ENCODE results near the gene HPCAL1. TPM values are rescaled to one million over a fixed set of nuclear protein-coding genes. Genes with fewer than 3 reads are reported as not detected.

HPCAL1 gene
- total and polyA plus RNA-seq, 8 donors: 14.0 to 571 (median 85.4) TPM

DNA sequence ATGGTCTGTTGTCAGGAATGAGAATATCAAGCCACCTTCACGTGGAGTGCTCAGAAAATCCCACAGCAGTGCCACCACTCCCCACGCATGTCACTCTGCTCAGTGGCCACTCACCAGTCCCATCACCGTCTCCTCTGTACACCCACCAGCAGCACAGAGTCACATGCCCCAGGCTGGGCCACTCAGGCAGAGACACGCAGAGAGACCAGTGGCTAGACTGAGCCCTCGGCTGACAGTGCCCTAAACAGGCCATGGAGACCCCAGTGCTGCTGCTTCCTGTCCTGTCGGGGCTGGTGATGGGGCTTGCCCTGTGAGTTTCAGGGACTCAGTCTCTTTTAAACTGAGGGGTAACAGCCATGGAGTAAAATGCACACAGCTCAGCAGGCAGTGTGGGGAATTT lies 119.5 kb downstream of the HPCAL1 start:
- H3K36me3 ChIP-seq: peaks cover 45 to 80% (median 78%) of the 10 kb centered on the region in 4 donors
- H3K27me3 ChIP-seq: no peaks in the 10 kb centered on the region
- no peak overlapping the region for H3K27ac ChIP-seq
- H3K4me1 ChIP-seq: peaks cover 0 to 4% (median 2%) of the 10 kb centered on the region in 4 donors
- H3K9me3 ChIP-seq: no peaks in the 10 kb centered on the region
- TF ChIP-seq CTCF (IDR thresholded peaks at IDR 0.05): no peak
- no peak for TF ChIP-seq POLR2AphosphoS5 (IDR thresholded peaks at IDR 0.05)
- TF ChIP-seq EP300 (IDR thresholded peaks at IDR 0.05): no peak
- no peak for TF ChIP-seq POLR2A (IDR thresholded peaks at IDR 0.05)
- H3K4me3 ChIP-seq: no peak overlapping the region
- WGBS, 5 donors: 73 to 97% (median 96%) methylated on average over 6 of the region's 6 CpGs
- DNase-seq: no peak
- intact Hi-C loops (cut with DNase I; ENCODE audit: low total_unique reads): loop anchor here (10.0 kb wide), 1 partner anchor 277 kb away; no protein-coding TSS in a partner anchor

GRCh38 chr2:10422732-10423399 lies 120.2 kb downstream of the HPCAL1 start:
- H3K9me3 ChIP-seq: no peaks in the 10 kb centered on the region
- H3K27ac ChIP-seq: no peak overlapping the region
- H3K4me3 ChIP-seq: no peak overlapping the region
- no peak for DNase-seq
- no peaks in the 10 kb centered on the region for H3K27me3 ChIP-seq
- WGBS, 5 donors: 92 to 95% (median 94%) methylated on average over 15 to 24 of the region's 24 CpGs
- TF ChIP-seq POLR2AphosphoS5 (IDR thresholded peaks at IDR 0.05): no peak
- TF ChIP-seq CTCF (IDR thresholded peaks at IDR 0.05): no peak
- no peak for TF ChIP-seq EP300 (IDR thresholded peaks at IDR 0.05)
- TF ChIP-seq POLR2A (IDR thresholded peaks at IDR 0.05): no peak
- peaks cover 47 to 86% (median 84%) of the 10 kb centered on the region in 4 donors for H3K36me3 ChIP-seq
- intact Hi-C loops (cut with DNase I; ENCODE audit: low total_unique reads): loop anchor here (10.0 kb wide), 1 partner anchor 278 kb away; no protein-coding TSS in a partner anchor
- no peaks in the 10 kb centered on the region for H3K4me1 ChIP-seq

DNA sequence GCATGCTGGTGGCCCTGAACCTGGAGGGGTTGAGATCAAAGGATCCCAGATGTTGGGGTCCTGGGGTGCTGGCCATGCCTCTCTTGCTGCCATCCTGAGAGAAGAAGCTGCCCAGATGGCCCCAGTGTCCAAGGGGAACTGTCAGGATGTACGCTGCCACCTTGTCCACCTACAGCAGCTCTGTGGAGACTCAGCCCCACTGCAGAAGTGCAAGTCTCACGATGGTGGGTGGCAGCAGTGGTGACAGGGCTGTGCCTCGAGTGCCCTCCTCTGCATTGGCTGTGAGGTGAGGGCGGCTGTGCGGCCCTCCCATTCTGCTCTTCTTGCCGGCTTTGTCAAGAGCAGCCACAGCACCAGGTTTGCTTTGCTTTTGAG lies 120.7 kb downstream of the HPCAL1 start:
- no peak for TF ChIP-seq POLR2AphosphoS5 (IDR thresholded peaks at IDR 0.05)
- TF ChIP-seq CTCF (IDR thresholded peaks at IDR 0.05): no peak
- no peak for TF ChIP-seq POLR2A (IDR thresholded peaks at IDR 0.05)
- TF ChIP-seq EP300 (IDR thresholded peaks at IDR 0.05): no peak
- Histone ChIP-seq H3K27me3 (no peaks in the 10 kb centered on the region), H3K4me1 (peaks cover 0 to 2% (median 0%) of the 10 kb centered on the region in 4 donors), H3K27ac (no peak overlapping the region), H3K9me3 (no peaks in the 10 kb centered on the region), H3K4me3 (no peak overlapping the region), H3K36me3 (peaks cover 47 to 91% (median 89%) of the 10 kb centered on the region in 4 donors)
- intact Hi-C loops (cut with DNase I; ENCODE audit: low total_unique reads): loop anchor here (10.0 kb wide), 1 partner anchor 279 kb away; no protein-coding TSS in a partner anchor
- 77 to 96% (median 86%) methylated on average over 4 to 6 of the region's 6 CpGs for WGBS, 5 donors
- no peak for DNase-seq

DNA sequence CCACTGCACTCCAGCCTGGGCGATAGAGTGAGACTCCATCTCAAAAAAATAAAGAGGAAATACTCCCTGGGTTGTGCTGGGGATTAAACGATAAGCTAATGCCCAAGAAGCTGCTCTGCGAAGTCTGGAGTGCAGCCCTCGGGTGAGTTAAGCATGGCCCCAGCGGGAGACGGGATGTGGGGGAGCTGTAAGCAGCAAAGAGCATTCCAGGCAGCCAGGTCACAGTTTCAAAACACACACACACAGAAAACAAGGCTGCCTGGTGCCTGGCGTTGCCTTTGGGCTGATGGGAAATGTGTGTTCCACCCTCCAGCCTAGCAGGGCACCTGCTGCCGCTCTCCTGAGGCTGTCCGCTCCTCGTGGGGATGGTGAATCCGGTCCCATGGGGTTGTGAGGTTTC lies 121.3 kb downstream of the HPCAL1 start:
- H3K27me3 ChIP-seq: no peaks in the 10 kb centered on the region
- peaks cover 0 to 5% (median 0%) of the 10 kb centered on the region in 4 donors for H3K4me1 ChIP-seq
- peaks cover 47 to 93% (median 90%) of the 10 kb centered on the region in 4 donors for H3K36me3 ChIP-seq
- WGBS, 5 donors: 87 to 92% (median 90%) methylated on average over 7 to 11 of the region's 11 CpGs
- TF ChIP-seq POLR2AphosphoS5 (IDR thresholded peaks at IDR 0.05) (no peak), POLR2A (IDR thresholded peaks at IDR 0.05) (no peak), EP300 (IDR thresholded peaks at IDR 0.05) (no peak), CTCF (IDR thresholded peaks at IDR 0.05) (no peak)
- H3K4me3 ChIP-seq: no peak overlapping the region
- H3K9me3 ChIP-seq: no peaks in the 10 kb centered on the region
- DNase-seq: no peak
- intact Hi-C loops (cut with DNase I; ENCODE audit: low total_unique reads): loop anchor here (10.0 kb wide), 1 partner anchor 279 kb away; no protein-coding TSS in a partner anchor
- no peak overlapping the region for H3K27ac ChIP-seq
